Measurements from ENCODE around the gene RC3H2.

The RC3H2 gene

GRCh38 chr9:122904823-122905710, at the start of gene RC3H2:
RC3H2 (minus strand) TSS chr9:122905359; CDS start chr9:122897509, 7,850 bp downstream.
- DNase-seq, result peak; percentile 96 to 97

GRCh38 chr9:122954253-122954691, 49.1 kb upstream of the RC3H2 start:
- no peak for DNase-seq

- DNase-seq, result no peak
Measured at GRCh38 chr9:122951056-122951455, 45.9 kb upstream of the RC3H2 start.

- no peak for DNase-seq
Measured at GRCh38 chr9:122950263-122950662, 45.1 kb upstream of the RC3H2 start.

- no peak for DNase-seq
Measured at GRCh38 chr9:122949696-122950095, 44.5 kb upstream of the RC3H2 start.

GRCh38 chr9:122948313-122948712, 43.2 kb upstream of the RC3H2 start:
- no peak for DNase-seq

GRCh38 chr9:122946461-122947005, 41.4 kb upstream of the RC3H2 start:
- DNase-seq, result no peak

- no peak for DNase-seq
Measured at GRCh38 chr9:122944960-122945888, 40.1 kb upstream of the RC3H2 start.

- DNase-seq, result peak in 1 of 2 donors; percentile 4
Measured at GRCh38 chr9:122941582-122942234, 36.5 kb upstream of the RC3H2 start.

- peak; percentile 99 to 100 for DNase-seq
Measured at GRCh38 chr9:122940749-122941581, 35.8 kb upstream of the RC3H2 start, which contains the start of gene RABGAP1. RABGAP1 (plus strand) TSS chr9:122941020; CDS start chr9:122957060, 16,040 bp downstream.

GRCh38 chr9:122940454-122940748, 35.2 kb upstream of the RC3H2 start:
- DNase-seq, result no peak

GRCh38 chr9:122939601-122940000, 34.4 kb upstream of the RC3H2 start:
- DNase-seq, result no peak

GRCh38 chr9:122936883-122937282, 31.7 kb upstream of the RC3H2 start:
- DNase-seq, result no peak

- no peak for DNase-seq
Measured at GRCh38 chr9:122936464-122936863, 31.3 kb upstream of the RC3H2 start.

GRCh38 chr9:122931226-122932121, 26.3 kb upstream of the RC3H2 start, which contains the start of gene ZBTB26:
ZBTB26 (minus strand) TSS chr9:122931512; CDS start chr9:122919934, 11,578 bp downstream.
- DNase-seq, result peak; percentile 84

- no peak for DNase-seq
Measured at GRCh38 chr9:122930541-122931225, 25.5 kb upstream of the RC3H2 start.

- no peak for DNase-seq
Measured at GRCh38 chr9:122929796-122930354, 24.7 kb upstream of the RC3H2 start.

GRCh38 chr9:122923947-122924346, 18.8 kb upstream of the RC3H2 start:
- DNase-seq, result no peak

GRCh38 chr9:122922713-122923112, 17.6 kb upstream of the RC3H2 start:
- no peak for DNase-seq

GRCh38 chr9:122918310-122918709, 13.2 kb upstream of the RC3H2 start:
- DNase-seq, result no peak
